NOMO-1 treated with dmso at 0.1 percent for 144 hours (cell line): Measurements from ENCODE around the gene C2.
"Not testable (repeated sequence)": the region's sequence is repeated elsewhere in the genome, so short reads cannot be mapped to it uniquely, and the experiment has no call there.

Source experiments
- DNase-seq: peaks from one replicate; lab custom pipeline; 2025; ENCODE audit not compliant: unreplicated experiment; lab: John Stamatoyannopoulos, UW

C2 gene

DNA sequence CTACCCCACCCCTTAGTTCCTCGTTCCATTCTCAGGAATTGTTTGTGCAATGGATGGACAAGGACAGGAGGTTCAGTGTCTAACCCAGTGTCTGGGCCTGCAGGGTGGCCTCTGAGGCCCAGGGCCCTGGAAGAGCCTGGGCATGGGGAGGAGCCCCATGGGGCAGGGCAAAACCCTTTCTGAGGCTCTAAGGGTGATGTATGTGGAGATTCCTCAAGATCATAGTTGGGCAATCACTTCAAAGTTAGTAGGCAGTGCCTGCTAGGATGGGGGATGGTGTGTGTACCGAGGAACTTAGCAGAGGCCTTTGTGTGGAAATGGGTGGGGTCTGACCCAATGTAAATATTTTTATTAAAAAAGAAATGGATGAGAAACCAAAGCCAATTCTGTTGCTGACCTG is 6.7 kb upstream of the C2 start:
- peak; percentile 29 for DNase-seq

DNA sequence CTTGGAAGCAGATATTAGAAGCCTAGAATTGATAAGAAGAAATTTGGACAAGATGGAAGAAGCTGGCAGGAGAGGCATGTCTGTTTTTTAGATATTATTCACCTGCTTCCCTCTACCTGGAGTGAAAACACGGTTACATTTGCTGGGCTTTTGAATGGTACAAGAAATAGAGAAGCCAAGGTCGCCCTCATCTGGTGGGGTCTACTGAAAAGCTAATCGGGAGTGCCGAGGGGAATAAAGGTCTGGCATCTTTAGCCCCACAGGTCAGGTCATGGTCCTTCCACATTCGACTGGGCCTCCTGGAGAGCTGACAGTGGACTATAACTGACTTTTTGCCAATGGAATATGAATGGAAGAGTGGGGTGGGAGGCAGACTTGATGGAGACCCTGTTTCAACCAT is 4.6 kb upstream of the C2 start:
- DNase-seq, result no peak

DNA sequence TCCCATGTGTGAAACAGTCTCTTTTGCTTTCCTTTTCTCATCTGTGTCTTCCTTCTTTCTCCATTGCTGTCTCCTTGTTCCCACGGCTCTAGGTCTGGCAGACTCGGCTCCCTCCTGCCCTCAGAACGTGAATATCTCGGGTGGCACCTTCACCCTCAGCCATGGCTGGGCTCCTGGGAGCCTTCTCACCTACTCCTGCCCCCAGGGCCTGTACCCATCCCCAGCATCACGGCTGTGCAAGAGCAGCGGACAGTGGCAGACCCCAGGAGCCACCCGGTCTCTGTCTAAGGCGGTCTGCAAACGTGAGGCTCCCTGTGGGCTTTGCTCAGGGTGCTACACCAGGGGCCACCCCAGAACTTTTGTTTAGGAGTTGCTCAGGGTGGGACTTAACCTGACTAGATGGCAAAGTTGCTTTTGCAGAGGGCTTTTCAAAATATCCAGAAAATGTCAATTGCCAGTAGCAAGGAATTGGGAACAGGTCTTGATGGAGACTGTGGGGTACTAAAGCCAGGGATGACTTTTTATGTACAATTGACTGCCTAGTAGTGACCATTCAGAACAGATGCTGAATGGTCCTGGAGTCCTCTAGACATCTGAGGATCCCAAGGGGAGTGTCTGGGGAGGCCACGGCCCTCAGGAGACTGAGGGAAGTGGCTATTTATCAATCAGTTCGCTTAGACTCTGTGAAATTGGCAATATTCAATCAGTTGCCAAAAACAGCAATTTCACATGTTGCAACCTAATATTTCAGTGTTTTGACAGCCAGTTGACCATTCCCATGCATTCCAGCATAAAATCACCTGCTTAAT is 550 bp downstream of the C2 start:
- no peak for DNase-seq

DNA sequence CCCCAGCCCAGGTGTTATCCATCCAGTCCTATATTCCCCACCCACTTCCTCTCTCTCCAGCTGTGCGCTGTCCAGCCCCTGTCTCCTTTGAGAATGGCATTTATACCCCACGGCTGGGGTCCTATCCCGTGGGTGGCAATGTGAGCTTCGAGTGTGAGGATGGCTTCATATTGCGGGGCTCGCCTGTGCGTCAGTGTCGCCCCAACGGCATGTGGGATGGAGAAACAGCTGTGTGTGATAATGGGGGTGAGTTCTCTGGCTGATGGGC is 1.1 kb downstream of the C2 start:
- no peak for DNase-seq

DNA sequence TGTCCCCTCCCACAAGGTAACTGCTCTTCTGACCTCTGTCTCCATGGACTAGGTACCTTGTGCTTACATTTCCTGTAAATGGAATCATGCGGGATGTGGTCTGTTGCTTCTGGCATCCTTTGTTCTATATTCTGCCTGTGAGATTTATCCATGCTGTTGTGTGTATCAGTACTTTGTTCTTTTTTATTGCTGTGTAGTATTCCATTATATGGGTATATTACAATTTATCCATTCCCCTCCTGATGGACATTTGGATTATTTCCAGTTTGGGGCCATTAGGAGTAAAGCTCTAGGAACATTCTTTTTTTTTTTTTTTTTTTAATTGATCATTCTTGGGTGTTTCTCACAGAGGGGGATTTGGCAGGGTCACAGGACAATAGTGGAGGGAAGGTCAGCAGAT is 3.4 kb downstream of the C2 start:
- DNase-seq, result no peak

DNA sequence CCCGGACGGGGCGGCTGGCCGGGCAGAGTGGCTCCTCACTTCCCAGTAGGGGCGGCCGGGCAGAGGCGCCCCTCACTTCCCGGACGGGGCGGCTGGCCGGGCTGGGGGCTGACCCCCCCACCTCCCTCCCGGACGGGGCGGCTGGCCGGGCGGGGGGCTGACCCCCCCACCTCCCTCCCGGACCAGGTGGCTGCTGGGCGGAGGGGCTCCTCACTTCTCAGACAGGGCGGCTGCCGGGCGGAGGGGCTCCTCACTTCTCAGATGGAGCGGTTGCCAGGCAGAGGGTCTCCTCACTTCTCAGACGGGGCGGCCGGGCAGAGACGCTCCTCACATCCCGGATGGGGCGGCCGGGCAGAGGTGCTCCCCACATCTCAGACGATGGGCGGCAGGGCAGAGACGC is 4.6 kb downstream of the C2 start:
- not testable (repeated sequence) for DNase-seq

DNA sequence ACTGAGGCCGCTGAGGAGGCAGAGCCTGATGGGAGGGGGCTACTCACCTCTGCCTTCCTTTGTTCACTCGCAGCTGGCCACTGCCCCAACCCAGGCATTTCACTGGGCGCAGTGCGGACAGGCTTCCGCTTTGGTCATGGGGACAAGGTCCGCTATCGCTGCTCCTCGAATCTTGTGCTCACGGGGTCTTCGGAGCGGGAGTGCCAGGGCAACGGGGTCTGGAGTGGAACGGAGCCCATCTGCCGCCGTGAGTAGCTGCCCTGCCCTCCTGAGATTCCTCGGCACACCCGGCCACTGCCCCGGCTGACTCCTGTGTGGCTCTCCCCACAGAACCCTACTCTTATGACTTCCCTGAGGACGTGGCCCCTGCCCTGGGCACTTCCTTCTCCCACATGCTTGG is 6.0 kb downstream of the C2 start:
- no peak for DNase-seq

DNA sequence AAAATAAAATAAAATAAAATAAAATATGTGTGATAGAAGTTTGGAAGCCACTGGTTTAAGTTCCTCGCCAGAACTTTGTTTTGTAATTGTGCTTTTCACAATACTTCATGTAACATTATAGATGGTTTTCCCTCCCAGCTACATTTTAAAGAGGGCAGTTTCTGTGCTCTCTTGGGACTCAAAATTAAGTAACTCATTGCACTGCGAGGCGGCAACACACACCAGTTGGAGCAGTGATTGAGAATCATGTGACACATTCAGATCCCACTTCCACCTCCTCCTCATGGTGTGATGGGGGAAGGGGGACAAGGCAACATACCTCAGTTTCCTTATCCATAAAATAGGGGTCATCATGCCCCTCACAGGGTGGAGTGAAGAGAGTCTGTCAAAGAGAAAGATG is 7.5 kb downstream of the C2 start:
- no peak for DNase-seq

DNA sequence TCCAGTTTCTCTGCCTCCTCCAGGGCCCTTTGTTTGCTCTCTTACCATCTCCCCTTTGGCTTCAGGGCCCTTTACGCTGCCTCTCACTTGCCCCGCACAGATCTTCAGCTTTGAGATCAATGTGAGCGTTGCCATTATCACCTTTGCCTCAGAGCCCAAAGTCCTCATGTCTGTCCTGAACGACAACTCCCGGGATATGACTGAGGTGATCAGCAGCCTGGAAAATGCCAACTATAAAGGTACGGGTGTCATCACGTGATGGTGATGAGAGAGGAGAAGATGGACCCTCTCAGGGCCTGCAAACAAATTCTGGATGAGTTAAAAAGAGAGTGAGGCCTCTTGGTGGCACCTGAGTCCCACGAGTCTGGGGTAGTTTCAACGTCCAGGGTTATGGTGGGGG is 8.3 kb downstream of the C2 start:
- DNase-seq, result no peak

DNA sequence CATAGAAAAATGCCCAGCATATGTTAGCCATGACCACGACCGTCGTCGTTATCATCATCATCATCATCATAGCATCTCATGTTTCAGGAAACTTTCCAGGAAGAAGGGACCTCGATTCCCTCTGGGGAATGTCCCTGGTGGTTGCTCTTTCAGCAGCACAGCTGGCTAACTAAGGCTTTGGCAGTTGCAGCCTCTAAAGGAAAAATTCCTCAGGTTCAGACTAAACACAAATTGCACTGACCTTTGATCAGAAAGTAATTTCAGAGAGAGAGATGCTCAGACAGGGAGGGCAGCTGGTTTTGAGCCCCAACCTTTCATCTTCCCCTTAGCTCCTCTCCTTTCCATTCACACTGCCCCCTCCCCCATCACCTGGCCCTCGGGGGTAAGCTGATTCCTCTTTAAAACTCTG is 12.7 kb downstream of the C2 start:
- no peak for DNase-seq

DNA sequence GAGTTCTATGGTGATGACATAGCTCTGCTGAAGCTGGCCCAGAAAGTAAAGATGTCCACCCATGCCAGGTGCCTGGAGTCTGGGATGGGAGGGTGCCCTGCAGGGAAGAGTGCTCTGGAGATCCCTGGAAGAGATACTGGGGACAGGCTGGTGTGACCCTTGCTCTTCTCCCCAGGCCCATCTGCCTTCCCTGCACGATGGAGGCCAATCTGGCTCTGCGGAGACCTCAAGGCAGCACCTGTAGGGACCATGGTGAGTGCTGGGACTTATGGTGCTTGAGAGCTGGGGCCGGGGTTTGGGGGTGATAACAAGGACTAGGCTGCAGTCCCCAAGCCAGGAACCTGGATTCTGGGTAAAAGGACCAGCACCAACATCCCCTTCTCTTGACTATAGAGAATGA is 16.2 kb downstream of the C2 start:
- DNase-seq, result no peak

DNA sequence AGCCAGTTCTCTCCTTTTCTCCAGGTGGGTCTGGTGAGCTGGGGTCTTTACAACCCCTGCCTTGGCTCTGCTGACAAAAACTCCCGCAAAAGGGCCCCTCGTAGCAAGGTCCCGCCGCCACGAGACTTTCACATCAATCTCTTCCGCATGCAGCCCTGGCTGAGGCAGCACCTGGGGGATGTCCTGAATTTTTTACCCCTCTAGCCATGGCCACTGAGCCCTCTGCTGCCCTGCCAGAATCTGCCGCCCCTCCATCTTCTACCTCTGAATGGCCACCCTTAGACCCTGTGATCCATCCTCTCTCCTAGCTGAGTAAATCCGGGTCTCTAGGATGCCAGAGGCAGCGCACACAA is 17.6 kb downstream of the C2 start:
- no peak for DNase-seq

DNA sequence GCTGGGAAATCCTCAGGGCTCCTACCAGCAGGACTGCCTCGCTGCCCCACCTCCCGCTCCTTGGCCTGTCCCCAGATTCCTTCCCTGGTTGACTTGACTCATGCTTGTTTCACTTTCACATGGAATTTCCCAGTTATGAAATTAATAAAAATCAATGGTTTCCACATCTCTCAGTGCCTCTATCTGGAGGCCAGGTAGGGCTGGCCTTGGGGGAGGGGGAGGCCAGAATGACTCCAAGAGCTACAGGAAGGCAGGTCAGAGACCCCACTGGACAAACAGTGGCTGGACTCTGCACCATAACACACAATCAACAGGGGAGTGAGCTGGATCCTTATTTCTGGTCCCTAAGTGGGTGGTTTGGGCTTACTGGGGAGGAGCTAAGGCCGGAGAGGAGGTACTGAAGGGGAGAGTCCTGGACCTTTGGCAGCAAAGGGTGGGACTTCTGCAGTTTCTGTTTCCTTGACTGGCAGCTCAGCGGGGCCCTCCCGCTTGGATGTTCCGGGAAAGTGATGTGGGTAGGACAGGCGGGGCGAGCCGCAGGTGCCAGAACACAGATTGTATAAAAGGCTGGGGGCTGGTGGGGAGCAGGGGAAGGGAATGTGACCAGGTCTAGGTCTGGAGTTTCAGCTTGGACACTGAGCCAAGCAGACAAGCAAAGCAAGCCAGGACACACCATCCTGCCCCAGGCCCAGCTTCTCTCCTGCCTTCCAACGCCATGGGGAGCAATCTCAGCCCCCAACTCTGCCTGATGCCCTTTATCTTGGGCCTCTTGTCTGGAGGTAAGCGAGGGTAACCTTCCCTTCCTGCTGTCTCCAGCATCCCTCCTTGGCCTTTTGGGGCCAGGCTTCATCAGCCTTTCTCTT is 18.2 kb downstream of the C2 start, which contains the start of gene CFB:
TSS of gene CFB (plus strand) at position 589 of the 863 bp plus-strand sequence. CDS start at position 716, 127 bp downstream.
- DNase-seq, result no peak

DNA sequence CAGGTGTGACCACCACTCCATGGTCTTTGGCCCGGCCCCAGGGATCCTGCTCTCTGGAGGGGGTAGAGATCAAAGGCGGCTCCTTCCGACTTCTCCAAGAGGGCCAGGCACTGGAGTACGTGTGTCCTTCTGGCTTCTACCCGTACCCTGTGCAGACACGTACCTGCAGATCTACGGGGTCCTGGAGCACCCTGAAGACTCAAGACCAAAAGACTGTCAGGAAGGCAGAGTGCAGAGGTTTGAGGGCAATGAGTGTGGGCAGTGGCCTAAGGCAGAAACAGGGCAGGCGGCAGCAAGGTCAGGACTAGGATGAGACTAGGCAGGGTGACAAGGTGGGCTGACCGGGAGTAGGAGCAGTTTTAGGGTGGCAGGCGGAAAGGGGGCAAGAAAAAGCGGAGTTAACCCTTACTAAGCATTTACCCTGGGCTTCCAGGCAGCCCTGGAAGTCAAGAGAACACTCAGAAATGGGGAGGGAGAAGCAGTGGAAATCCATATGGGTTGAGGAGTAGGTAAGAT is 18.9 kb downstream of the C2 start:
- DNase-seq, result no peak

DNA sequence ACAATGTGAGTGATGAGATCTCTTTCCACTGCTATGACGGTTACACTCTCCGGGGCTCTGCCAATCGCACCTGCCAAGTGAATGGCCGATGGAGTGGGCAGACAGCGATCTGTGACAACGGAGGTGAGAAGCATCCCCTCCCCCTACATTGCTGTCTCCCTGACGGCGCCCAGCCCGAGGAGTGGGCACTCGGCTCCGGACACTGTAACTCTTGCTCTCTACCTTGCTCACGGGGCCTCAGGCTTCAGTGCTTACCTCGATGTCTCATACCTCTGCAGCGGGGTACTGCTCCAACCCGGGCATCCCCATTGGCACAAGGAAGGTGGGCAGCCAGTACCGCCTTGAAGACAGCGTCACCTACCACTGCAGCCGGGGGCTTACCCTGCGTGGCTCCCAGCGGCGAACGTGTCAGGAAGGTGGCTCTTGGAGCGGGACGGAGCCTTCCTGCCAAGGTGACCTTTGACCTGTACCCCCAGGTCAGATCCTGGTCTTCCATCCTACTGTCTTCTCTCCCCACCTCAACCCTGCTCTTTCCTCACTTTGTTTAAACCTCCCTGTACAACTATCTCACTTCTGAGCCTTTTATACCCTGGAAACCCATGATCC is 19.7 kb downstream of the C2 start:
- DNase-seq, result no peak

DNA sequence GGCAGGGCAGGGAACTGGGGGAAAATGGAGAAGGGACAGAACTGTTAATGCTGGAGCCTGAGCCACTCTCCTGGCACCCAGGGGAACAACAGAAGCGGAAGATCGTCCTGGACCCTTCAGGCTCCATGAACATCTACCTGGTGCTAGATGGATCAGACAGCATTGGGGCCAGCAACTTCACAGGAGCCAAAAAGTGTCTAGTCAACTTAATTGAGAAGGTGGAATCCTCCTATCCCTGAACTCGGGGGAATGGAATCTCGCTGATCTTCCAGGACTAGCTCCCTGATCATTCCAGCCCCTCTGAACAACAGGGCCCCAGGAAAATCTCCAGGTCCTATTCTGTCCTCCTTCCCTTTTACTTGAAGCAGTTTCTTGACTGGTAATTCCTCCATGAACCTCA is 20.3 kb downstream of the C2 start:
- DNase-seq, result no peak

DNA sequence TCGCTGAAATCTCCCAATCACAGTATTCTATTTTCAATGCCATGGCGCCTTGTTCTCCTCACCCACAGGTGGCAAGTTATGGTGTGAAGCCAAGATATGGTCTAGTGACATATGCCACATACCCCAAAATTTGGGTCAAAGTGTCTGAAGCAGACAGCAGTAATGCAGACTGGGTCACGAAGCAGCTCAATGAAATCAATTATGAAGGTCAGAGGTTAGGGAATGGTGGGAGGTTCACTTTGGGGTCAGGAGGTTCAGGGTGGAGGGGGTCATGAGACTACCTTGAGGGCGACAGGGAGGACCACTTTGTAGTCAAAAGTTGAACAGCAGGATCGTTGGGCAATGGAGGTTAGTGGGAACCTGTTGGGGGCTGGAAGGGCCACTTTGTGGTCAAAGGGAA is 20.8 kb downstream of the C2 start:
- DNase-seq, result no peak

DNA sequence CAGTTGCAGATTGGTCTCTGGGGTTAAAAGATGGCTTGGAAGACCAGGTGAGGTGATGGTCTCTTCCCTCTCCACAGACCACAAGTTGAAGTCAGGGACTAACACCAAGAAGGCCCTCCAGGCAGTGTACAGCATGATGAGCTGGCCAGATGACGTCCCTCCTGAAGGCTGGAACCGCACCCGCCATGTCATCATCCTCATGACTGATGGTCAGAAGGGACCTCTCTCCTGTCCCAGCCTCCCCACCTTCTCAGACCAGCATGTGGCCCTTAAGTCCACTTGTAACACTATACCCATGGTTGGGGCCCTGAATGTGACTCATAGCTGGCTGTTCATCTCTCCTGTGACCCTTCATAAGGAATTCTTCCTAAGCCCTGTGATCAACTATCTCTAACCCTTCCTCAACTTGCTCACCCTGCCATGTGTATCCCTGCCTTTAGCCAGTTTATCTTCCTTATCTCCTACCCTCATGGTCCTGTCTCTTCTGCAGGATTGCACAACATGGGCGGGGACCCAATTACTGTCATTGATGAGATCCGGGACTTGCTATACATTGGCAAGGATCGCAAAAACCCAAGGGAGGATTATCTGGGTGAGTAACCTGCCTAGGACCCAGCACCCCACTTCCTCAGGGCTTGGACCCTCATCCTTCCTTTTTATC is 21.4 kb downstream of the C2 start:
- no peak for DNase-seq

DNA sequence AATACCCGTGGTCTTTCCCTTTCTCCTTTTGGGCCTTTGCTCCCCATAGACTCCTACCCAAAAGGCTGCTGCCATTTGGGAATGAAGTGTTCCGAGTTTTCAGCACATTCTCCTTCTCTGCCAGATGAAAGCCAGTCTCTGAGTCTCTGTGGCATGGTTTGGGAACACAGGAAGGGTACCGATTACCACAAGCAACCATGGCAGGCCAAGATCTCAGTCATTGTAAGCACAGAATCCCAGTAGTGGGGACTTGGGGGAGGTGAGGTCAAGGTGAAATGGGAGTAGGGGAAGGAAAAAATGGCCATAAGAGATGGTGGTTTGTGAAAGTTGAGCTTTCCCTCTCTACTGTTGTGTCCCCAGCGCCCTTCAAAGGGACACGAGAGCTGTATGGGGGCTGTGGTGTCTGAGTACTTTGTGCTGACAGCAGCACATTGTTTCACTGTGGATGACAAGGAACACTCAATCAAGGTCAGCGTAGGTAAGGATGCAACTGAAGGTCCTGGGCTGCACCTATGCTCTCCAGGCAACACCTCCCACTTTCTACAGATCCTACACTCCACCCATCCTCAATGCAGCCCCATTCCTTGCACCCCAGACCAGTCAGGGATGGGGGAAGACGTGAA is 22.5 kb downstream of the C2 start:
- DNase-seq, result no peak

DNA sequence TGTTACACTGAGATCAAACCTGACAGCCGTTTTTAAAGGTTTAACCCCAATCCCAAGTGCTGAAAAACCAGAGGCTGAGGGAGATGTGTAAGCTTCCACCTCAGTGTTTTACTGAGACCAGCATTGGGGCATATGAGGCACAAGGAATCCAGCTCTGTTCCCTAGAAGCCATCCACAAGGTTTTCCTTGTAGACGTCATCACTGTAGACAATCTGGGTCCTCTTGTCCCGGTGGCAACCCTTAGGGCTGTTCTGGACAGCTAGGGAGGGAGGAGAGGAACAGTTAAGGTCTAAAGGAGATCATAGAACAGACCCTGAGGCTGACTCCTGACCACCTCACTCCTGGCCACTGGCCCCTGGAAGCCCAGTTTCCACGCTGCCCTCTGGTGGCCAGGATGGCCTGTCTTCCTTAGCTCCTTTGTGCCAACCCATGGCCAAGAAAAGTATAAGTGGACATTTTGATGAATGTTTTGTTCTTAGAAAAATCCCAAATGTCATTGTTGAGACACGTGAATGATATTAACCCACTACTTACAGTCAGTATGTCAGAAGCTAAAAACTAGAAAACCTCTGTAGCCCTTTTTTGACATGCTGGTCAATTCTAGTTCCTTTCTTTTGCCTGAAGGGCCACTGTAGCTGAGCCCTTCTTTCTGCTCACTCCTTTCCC is 24.8 kb downstream of the C2 start:
- DNase-seq, result no peak

DNA sequence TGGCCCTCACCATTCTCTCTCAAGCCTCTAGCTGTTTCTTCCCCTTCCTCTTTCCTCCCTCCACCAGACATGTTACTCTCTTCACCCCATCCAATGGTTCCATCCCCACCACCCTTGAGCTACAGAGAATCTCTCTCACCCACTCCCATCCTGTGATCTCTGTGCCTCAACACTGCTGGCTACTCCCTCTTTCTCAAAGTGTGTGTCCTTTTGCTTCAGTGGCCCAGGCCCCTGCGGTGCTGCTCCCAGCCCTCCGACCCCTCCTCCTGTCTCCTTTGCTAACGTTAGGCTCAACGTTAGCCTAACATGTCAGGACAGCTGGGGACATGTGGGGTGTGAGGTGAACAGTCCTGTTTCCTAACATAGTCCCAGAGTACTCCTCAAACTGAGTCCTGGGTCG is 25.4 kb downstream of the C2 start:
- DNase-seq, result no peak
